NK-92 (cell line): ENCODE measurements around the gene LRRC7.
"Not testable (repeated sequence)": the region's sequence is repeated elsewhere in the genome, so short reads cannot be mapped to it uniquely, and the experiment has no call there.

Experiments
- DNase-seq: peaks from one replicate; lab custom pipeline; 2025; ENCODE audit not compliant: unreplicated experiment; lab: John Stamatoyannopoulos, UW

The LRRC7 gene

GRCh38 chr1:69693921-69694675 is 126.4 kb downstream of the LRRC7 start:
- no peak for DNase-seq

- DNase-seq: no peak
These were observed 129.6 kb downstream of the LRRC7 start for GRCh38 chr1:69697340-69697739.

GRCh38 chr1:69700770-69701169 is 133.0 kb downstream of the LRRC7 start:
- no peak for DNase-seq

- no peak for DNase-seq
These were observed 134.4 kb downstream of the LRRC7 start for GRCh38 chr1:69702085-69702484.

- no peak for DNase-seq
These were observed 138.8 kb downstream of the LRRC7 start for GRCh38 chr1:69706473-69706872.

- DNase-seq: no peak
These were observed 139.4 kb downstream of the LRRC7 start for GRCh38 chr1:69707103-69707502.

GRCh38 chr1:69710484-69711189 is 142.9 kb downstream of the LRRC7 start:
- no peak for DNase-seq

GRCh38 chr1:69711190-69711930 is 143.6 kb downstream of the LRRC7 start:
- DNase-seq: no peak

- not testable (repeated sequence) for DNase-seq
These were observed 150.1 kb downstream of the LRRC7 start for GRCh38 chr1:69717834-69718233.

- DNase-seq: no peak
These were observed 160.5 kb downstream of the LRRC7 start for GRCh38 chr1:69728206-69728605.

GRCh38 chr1:69733061-69733460 is 165.3 kb downstream of the LRRC7 start:
- no peak for DNase-seq

- no peak for DNase-seq
These were observed 169.9 kb downstream of the LRRC7 start for GRCh38 chr1:69737527-69738185.

- DNase-seq: no peak
These were observed 170.9 kb downstream of the LRRC7 start for GRCh38 chr1:69738458-69739250.

GRCh38 chr1:69739251-69739605 is 171.5 kb downstream of the LRRC7 start:
- no peak for DNase-seq

GRCh38 chr1:69743146-69743545 is 175.4 kb downstream of the LRRC7 start:
- no peak for DNase-seq

GRCh38 chr1:69744381-69744780 is 176.7 kb downstream of the LRRC7 start:
- no peak for DNase-seq

- DNase-seq: no peak
These were observed 179.5 kb downstream of the LRRC7 start for GRCh38 chr1:69747207-69747606.

GRCh38 chr1:69750638-69751037 is 182.9 kb downstream of the LRRC7 start:
- DNase-seq: no peak

- no peak for DNase-seq
These were observed 185.1 kb downstream of the LRRC7 start for GRCh38 chr1:69752831-69753230.

- no peak for DNase-seq
These were observed 186.8 kb downstream of the LRRC7 start for GRCh38 chr1:69754521-69754920.

GRCh38 chr1:69755647-69756046 is 187.9 kb downstream of the LRRC7 start:
- DNase-seq: no peak
